IPS-11a (cell line): Measurements from ENCODE around the gene CD44.

Experiments
- H3K4me3 ChIP-seq: one replicate; pipeline ENCODE4 v1.5.1; 2013; ENCODE audit warnings: low read depth, low read length, control low read depth

CD44 gene

DNA sequence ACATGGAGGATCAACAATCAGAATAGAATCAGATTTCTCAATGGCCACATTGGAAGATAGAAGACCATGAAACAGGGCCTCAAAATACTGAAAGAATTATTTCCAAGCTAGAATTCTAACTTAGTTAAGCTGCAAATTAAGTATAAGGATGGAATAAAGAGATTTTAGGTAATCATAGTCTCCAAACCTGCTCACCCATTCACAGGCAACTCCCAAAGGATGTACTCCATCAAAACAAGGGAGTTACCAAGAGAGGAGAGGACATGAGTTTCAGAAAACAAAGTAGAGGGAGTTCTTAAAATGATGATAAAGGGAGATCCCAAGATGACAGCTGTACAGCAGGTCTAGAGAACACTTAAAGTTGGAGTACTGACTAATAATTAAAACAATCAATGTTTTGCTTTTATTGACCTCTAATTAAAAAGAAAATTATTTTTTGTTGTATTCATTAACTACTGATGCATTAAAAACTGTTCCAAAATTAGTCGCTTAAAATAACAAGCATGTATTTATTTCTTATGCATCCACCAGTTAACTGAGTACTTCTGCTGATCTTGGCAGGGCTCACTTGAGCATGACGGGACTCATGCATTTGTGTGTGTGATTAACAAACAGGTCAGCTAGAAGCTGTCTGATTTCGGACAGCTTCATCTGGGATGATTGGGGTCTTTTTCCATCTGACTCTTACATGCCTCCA lies 95.6 kb downstream of the CD44 start:
- H3K4me3 ChIP-seq = no peak overlapping the region

GRCh38 chr11:35235157-35235468 lies 96.1 kb downstream of the CD44 start:
- H3K4me3 ChIP-seq = no peak overlapping the region

DNA sequence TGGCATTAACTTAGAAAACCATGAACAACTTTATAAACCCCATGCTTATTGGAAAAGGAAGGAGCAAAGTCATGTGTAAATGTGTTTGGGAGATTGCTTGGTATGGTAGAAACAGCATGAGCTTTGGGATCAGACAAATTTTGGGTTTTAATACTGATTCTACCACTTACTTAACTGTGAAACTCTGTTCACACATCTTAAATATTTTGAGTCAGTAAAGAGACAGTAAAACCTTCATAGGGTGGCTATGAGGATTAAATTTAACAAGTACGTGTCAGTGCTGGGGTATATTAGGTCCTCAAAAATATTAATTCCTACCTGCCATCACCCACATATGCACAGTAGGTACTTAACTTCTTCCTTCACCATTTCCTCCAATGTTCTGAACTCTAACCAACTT lies 96.5 kb downstream of the CD44 start:
- no peak overlapping the region for H3K4me3 ChIP-seq

DNA sequence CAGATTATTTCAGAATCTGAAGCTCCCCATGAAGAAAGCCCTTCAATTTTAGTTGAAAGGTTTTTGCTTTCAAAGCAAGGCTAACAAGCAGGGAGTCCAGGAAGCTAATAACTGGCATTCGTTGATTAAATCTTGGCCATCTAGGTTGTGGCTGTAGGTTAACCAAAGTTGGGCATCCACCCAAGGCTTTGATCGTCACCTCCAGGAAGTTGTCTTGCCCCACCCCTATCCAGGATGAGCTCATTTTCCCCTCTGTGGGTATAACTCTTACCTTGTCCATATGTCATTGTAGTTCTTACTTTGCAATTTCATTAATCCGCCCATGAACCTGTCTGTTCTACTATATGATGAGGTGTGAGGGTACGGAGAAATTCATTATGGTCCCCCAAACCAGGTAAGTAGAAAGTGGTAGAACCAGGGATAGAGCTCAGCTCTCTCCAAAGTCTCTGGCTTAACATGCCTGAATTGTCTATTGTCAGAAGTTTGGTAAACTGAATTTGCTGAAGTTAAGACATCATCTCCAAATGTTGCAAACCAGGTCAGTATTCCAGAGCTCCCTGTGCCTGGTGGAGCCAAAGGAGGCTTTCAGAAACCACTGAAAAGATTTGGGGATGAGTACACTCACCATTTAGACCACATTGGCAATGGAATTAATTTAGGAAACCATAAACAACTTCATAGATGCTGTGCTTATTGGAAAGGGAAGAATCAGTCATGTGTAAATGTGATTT lies 97.1 kb downstream of the CD44 start:
- no peak overlapping the region for H3K4me3 ChIP-seq

- no peak overlapping the region for H3K4me3 ChIP-seq
These were observed 97.7 kb downstream of the CD44 start for GRCh38 chr11:35236667-35237003.

DNA sequence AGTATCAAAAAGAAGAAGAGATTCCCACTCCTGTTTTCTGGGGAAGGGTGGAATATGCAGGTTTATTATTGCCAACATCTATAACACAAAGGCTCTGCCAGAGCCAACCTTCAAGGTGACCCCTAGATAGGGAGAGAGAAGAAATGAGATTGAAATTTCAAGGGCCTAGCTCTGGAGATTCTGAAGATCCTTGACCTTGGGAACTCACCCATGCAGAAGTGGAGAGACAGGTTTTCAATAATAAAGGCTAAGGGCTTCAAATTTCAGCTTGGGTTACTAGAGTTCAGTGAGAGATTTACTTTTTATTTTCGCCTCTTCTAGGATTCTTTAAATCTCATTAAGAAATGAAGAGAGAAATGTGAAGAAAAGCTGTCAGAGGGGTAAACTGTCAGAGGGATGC lies 98.4 kb downstream of the CD44 start:
- no peak overlapping the region for H3K4me3 ChIP-seq

DNA sequence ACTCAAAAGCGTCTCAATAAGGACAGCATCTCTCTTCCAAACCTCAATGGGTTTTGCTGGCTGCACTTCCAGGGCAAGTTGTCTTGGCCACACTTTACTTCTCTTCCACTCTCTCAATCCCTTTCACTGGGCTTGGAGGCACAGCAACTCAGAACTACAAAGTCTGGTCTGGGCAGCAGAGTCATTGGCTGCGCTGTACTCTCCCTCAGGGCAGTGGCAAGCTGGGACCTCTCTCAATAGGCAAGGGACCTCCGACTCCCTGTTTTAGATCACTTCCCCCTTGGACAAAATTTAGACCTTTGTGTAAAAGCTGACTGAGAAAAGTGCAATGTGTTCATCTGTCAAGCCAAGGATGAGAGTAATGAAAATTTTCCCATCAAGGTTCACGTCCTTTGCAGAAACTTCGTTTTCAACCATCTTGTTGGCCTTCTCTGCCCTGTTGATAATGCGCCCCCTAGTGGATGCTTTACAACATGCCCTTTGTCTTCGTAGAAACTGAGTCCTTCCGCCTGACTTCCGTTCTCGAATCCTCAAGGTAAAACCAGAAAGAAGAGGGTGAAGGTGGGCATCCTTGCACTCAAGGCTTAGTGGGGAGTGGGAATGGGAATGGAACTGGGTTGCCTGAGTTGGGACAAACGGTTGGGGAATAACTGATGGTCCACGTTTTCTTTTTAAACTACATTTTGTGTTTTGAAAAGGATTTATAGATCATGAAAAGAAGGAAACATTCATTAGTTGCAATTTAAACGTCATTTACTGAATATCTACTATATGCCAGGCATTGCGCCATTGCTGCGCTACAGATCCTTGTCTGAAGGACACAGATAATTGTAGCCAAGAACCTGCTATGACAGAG lies 99.1 kb downstream of the CD44 start:
- no peak overlapping the region for H3K4me3 ChIP-seq

- no peak overlapping the region for H3K4me3 ChIP-seq
These were observed 99.9 kb downstream of the CD44 start for GRCh38 chr11:35238882-35239281.

DNA sequence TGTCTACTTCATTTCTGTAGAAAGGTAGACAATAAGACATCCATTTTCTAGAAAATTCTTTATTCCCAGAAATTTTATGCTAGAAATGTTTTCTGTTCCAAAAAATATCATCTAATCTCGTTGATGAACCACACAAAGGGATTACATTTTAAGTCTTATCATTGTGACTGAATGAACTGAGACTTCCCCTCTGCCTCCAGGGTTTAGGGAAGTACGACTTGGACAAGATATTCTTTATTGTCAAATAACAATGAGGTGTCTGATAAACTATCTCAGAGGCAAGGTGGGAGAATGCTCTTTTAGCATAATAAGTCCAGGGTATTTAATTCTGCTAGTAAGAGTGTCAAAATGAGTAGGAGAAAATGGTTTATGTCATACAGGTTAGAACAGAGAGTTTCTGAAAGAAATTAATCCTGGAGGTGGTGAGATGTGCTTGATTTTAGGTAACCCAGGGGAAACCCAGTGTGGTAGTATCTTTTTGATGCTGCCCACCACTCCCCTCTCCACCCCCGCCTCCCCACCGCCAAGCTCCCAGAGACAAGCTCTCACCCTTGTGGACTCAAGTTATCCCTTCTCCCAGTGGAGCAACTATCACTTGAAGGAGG lies 100.6 kb downstream of the CD44 start:
- no peak overlapping the region for H3K4me3 ChIP-seq

DNA sequence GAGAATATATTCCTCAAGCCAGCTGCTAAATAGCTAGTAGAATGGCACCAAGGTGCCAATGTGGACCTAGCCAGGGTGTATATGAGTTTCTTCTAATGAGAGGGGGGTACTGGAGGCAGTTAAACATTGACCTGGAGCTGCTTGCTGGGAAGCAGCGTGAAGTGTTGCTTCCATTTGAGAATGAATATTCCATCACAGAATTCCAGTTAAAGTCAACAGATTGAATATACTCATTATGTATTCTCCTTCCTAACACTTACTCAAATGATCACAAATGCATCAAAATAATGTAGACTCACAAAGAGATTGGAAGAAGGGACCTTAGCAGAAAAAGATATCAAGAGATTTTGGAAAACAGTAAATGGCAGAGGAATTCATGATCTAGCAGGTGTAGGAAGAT lies 102.1 kb downstream of the CD44 start:
- no peak overlapping the region for H3K4me3 ChIP-seq

- H3K4me3 ChIP-seq = no peak overlapping the region
These were observed 102.6 kb downstream of the CD44 start for GRCh38 chr11:35241531-35241930.

DNA sequence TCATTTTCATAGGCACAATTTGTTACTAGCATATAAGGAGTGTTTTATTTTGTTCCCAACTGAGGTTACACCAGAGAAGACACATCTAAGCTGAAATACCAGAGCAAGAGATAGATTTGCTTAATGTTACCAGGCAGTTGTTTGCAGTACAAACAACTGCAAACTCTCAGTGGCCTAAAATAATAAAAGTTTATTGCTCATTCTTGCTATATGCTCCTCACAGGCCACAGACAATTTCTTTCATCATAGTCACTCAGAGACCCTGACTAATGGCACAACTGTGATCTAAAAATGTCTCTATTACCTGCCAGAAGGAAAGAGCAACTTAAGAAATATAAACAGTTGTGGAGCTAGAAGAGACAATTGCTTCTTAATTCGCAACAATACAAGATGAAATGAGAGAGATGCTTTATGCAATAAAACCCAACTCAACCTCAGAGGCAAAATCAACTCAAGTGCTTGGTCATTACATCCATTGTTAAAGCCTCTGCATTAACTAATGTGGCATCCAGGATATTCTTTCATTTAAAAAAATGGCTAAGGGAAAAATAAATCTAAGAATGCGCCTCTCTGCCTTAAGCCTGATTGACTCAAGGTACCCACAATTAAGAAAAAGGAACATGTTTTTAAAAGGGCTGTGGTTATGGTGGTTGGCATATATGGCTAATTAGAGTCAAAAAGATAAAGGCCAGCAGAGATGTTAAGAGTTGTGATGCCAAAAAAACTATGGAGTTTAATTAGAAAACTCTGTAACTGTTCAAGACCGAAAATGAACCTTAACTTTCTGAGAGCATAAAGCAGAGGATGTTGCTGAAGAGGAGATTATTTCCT lies 103.7 kb downstream of the CD44 start:
- H3K4me3 ChIP-seq = no peak overlapping the region

GRCh38 chr11:35243774-35244173 lies 104.8 kb downstream of the CD44 start:
- H3K4me3 ChIP-seq = no peak overlapping the region

GRCh38 chr11:35245056-35245455 lies 106.1 kb downstream of the CD44 start:
- H3K4me3 ChIP-seq = no peak overlapping the region

DNA sequence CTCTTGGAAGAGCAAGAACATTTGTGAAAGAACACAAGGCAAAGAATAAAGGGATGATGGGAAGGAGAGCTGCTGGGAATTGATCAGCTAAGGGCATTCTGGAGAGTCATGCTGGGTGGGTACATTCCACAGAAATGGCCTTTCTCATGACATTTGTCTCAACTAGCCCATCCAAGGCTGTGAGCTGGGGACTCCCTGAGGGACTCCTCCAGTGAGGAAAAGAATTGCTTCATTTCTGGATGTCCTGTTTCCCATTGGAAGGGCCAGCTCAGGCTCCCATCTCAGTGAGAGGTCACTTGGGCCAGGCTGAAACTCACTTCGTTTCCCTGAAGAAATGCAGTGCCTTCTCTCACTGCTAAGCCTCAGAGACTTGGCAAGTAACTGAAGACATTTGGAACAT lies 106.8 kb downstream of the CD44 start:
- no peak overlapping the region for H3K4me3 ChIP-seq

DNA sequence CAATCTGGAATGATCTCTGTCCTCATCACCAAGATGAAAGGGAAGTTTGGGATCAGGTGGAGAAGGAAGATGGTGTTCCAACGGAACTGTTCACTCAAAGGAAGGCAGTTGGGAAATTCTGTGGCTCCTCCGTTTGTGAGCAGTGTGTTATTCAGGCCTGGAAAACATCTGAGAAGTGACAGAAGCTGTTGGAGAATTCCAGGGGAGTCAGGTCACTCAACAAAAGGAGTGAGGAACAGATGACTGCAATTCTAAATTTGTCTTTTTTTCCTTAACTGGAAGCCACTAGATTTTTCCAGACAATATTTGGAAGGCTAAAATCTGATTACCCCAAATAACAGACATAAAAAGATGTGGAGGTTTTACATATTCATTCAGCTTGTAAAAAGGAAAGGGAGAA lies 107.8 kb downstream of the CD44 start:
- no peak overlapping the region for H3K4me3 ChIP-seq

DNA sequence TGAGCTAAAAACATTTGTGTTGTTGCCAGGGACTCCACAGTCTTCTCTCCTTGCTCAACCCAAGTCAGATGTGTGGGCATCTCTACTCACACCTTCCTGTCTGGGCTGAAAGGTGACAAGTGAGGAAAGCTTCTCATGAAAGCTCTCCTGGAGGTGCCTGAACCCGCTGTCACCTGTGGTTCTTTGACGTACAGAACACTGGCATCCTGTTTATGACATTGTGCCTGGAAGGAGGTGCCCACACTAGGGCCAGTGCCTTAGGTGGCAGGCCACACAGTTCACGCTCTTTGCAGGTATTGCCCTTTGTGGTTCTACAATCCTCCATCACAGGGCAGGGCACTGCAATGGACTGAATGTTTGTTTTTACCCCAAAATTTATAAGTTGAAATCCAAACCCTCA lies 108.5 kb downstream of the CD44 start:
- H3K4me3 ChIP-seq = no peak overlapping the region

- no peak overlapping the region for H3K4me3 ChIP-seq
These were observed 108.9 kb downstream of the CD44 start for GRCh38 chr11:35247863-35248262.

- H3K4me3 ChIP-seq = no peak overlapping the region
These were observed 109.8 kb downstream of the CD44 start for GRCh38 chr11:35248558-35249323.

GRCh38 chr11:35250192-35250591 lies 111.2 kb downstream of the CD44 start:
- H3K4me3 ChIP-seq = no peak overlapping the region
